HepG2 (cell line): ENCODE data around the gene KHK. TPM values are rescaled to one million over a fixed set of nuclear protein-coding genes. Genes with fewer than 3 reads are reported as not detected.

Experiments used
- ATAC-seq: fragments of 200-7000 bp; cut with Tn5 transposase; 3 replicates; pipeline ENCODE4 v1.9.1; 2020; ENCODE audit warnings: mild to moderate bottlenecking, moderate library complexity
- BruUV-seq: library from RNA; stranded (reverse); fragments of 400-500 nt; replicated peaks from 2 replicates; lab custom pipeline; 2021; lab: Mats Ljungman, UMichigan
- CTCF ChIA-PET: fragments of 300-600 bp; formaldehyde crosslinking; extraction: SDS; loops from one replicate; lab custom pipeline; 2021; ENCODE audit warnings: low total read pairs, inconsistent platforms, low intra/inter-chr PET ratio; lab: Yijun Ruan, JAX
- POLR2A ChIA-PET: fragments of 350-600 bp; sonication (Branson Sonifier 250); formaldehyde crosslinking; loops from one replicate; lab custom pipeline; 2020; ENCODE audit warnings: antibody characterized with exemption, inconsistent platforms; lab: Yijun Ruan, JAX
- DNase-seq: peaks from one replicate; pipeline ENCODE4 v3.0.0-alpha.2; 2015; ENCODE audit warnings: low spot score
- FAIRE-seq: peaks from 3 replicates; lab custom pipeline; 2011; peaks lifted over from hg19 to GRCh38; lab: Jason Lieb, UNC
- H2AFZ ChIP-seq: one replicate; pipeline ENCODE4 v1.6.1; 2011; ENCODE audit warnings: low read length, inconsistent platforms
- H3K27ac ChIP-seq: fragments of 300-600 bp; 3 replicates; pipeline ENCODE4 v1.8.0; 2011; ENCODE audit warnings: mixed run types, mild to moderate bottlenecking, mixed read lengths, low read length, inconsistent platforms; ENCODE audit not compliant: insufficient read depth; ENCODE audit errors: extremely low read length
- H3K27me3 ChIP-seq, 2 experiments: fragments of 200-600 bp in 1 of 2; 2 replicates in 1 of 2; 3 replicates in 1 of 2; pipeline versions ENCODE4 v1.6.0 to v1.8.0; 2011; ENCODE audit warnings: low read length in 2 of 2, mild to moderate bottlenecking in 2 of 2, moderate library complexity in 2 of 2, inconsistent platforms in 1 of 2; ENCODE audit not compliant: insufficient read depth in 2 of 2, control insufficient read depth in 1 of 2
- H3K36me3 ChIP-seq, 2 experiments: fragments of 200-600 bp in 1 of 2; replicated peaks in 1 of 2; 2 replicates in 1 of 2; 3 replicates in 1 of 2; pipeline versions ENCODE4 v1.5.1 to v1.8.0; 2011; ENCODE audit warnings: low read length in 2 of 2, inconsistent platforms in 1 of 2; ENCODE audit not compliant: insufficient read depth in 2 of 2, control insufficient read depth in 1 of 2
- H3K4me1 ChIP-seq: 2 replicates; pipeline ENCODE4 v1.5.1; 2012; ENCODE audit warnings: low read length, inconsistent platforms; ENCODE audit not compliant: insufficient read depth
- H3K4me2 ChIP-seq: 2 replicates; pipeline ENCODE4 v1.6.0; 2011; ENCODE audit warnings: low read depth, low read length, inconsistent platforms
- H3K4me3 ChIP-seq, 3 experiments: fragments of 200-600 bp in 1 of 3; sonication (generic), shearing (Covaris generic) in 1 of 3; replicated peaks in 1 of 3; 2 replicates each; pipeline ENCODE4 v1.5.1; 2011 to 2016; ENCODE audit warnings: low read length in 3 of 3, inconsistent platforms in 2 of 3, low read depth in 2 of 3, mild to moderate bottlenecking in 2 of 3, control low read depth in 1 of 3, mixed read lengths in 1 of 3; ENCODE audit not compliant: insufficient read depth in 1 of 3
- H3K79me2 ChIP-seq: one replicate; pipeline ENCODE4 v1.6.1; 2011; ENCODE audit warnings: low read length, inconsistent platforms; ENCODE audit not compliant: insufficient read depth
- H3K9ac ChIP-seq: 2 replicates; pipeline ENCODE4 v1.6.0; 2011; ENCODE audit warnings: mild to moderate bottlenecking, low read depth, low read length, inconsistent platforms; ENCODE audit not compliant: insufficient read depth
- H3K9me3 ChIP-seq: 2 replicates; pipeline ENCODE4 v1.5.1; 2012; ENCODE audit warnings: mild to moderate bottlenecking, low read length
- H4K20me1 ChIP-seq: 2 replicates; pipeline ENCODE4 v1.6.0; 2011; ENCODE audit warnings: inconsistent platforms, mild to moderate bottlenecking, low read length, moderate library complexity; ENCODE audit not compliant: insufficient read depth
- AHR ChIP-seq: IDR thresholded peaks from 2 replicates; pipeline ENCODE4 v1.6.1; 2018; ENCODE audit warnings: missing genetic modification reagents, missing compliant biosample characterization
- ELF1 ChIP-seq: sonication (generic); formaldehyde crosslinking; IDR thresholded peaks from 2 replicates; pipeline ENCODE4 v1.4.0; 2020; ENCODE audit warnings: missing genetic modification reagents
- IRF2 ChIP-seq: IDR thresholded peaks from 2 replicates; pipeline ENCODE4 v1.6.1; 2018; ENCODE audit warnings: missing genetic modification reagents, missing compliant biosample characterization
- JUNB ChIP-seq: sonication (generic); formaldehyde crosslinking; IDR thresholded peaks from 2 replicates; pipeline ENCODE4 v1.8.0; 2022; ENCODE audit warnings: missing genetic modification reagents, mild to moderate bottlenecking, borderline replicate concordance
- MTF1 ChIP-seq: sonication (generic); formaldehyde crosslinking; IDR thresholded peaks from 2 replicates; pipeline ENCODE4 v1.5.0; 2020; ENCODE audit warnings: missing genetic modification reagents
- NR3C1 ChIP-seq: sonication (generic); formaldehyde crosslinking; IDR thresholded peaks from 2 replicates; pipeline ENCODE4 v1.4.0; 2020; ENCODE audit warnings: missing genetic modification reagents
- POLR2A ChIP-seq, 2 experiments: IDR thresholded peaks; 2 replicates each; pipeline ENCODE4 v1.6.1; 2011; ENCODE audit warnings: low read depth in 2 of 2, low read length in 2 of 2, mild to moderate bottlenecking in 1 of 2, moderate library complexity in 1 of 2; ENCODE audit not compliant: insufficient read depth in 1 of 2
- POLR2AphosphoS5 ChIP-seq: IDR thresholded peaks from 2 replicates; pipeline ENCODE4 v1.6.1; 2012; ENCODE audit warnings: low read depth, low read length
- RELA ChIP-seq: sonication (generic); formaldehyde crosslinking; IDR thresholded peaks from 2 replicates; pipeline ENCODE4 v1.4.0; 2020; ENCODE audit warnings: missing genetic modification reagents
- SNAPC2 ChIP-seq: sonication (generic); formaldehyde crosslinking; IDR thresholded peaks from 2 replicates; pipeline ENCODE4 v1.8.1; 2022; ENCODE audit warnings: mild to moderate bottlenecking, missing genetic modification reagents
- SP1 ChIP-seq, 2 experiments: fragments of 450-650 bp in 1 of 2; sonication (generic) in 1 of 2; formaldehyde crosslinking in 1 of 2; IDR thresholded peaks; 2 replicates each; pipeline versions ENCODE4 v1.4.0 to v1.6.1; 2016 to 2020; ENCODE audit warnings: missing genetic modification reagents in 1 of 2
- WIZ ChIP-seq: sonication (generic); formaldehyde crosslinking; IDR thresholded peaks from 2 replicates; pipeline ENCODE4 v1.5.1; 2020; ENCODE audit warnings: mild to moderate bottlenecking, missing genetic modification reagents
- ZBTB33 ChIP-seq: sonication (generic); formaldehyde crosslinking; IDR thresholded peaks from 2 replicates; pipeline ENCODE4 v1.4.0; 2020; ENCODE audit warnings: missing genetic modification reagents
- ZFY ChIP-seq: sonication (generic); formaldehyde crosslinking; IDR thresholded peaks from 2 replicates; pipeline ENCODE4 v1.4.0; 2020; ENCODE audit warnings: missing genetic modification reagents
- ZNF10 ChIP-seq: sonication (generic); formaldehyde crosslinking; IDR thresholded peaks from 2 replicates; pipeline ENCODE4 v1.4.0; 2020; ENCODE audit warnings: mild to moderate bottlenecking, low read depth, missing genetic modification reagents, borderline replicate concordance
- ZNF136 ChIP-seq: sonication (generic); formaldehyde crosslinking; IDR thresholded peaks from 2 replicates; pipeline ENCODE4 v1.8.1; 2022; ENCODE audit warnings: low read depth, mild to moderate bottlenecking, moderate library complexity, missing genetic modification reagents
- ZNF251 ChIP-seq: sonication (generic); formaldehyde crosslinking; IDR thresholded peaks from 2 replicates; pipeline ENCODE4 v1.9.0; 2021; ENCODE audit warnings: mild to moderate bottlenecking, missing genetic modification reagents
- ZNF350 ChIP-seq: sonication (generic); formaldehyde crosslinking; IDR thresholded peaks from 2 replicates; pipeline ENCODE4 v1.4.0; 2020; ENCODE audit warnings: mild to moderate bottlenecking, low read depth, missing genetic modification reagents, borderline replicate concordance
- WGBS: methylation state at CpG from one replicate; pipeline ENCODE4 v1.1.6; 2017; ENCODE audit warnings: low lambda C conversion rate; 5-methylcytosine and 5-hydroxymethylcytosine counted together
- in situ Hi-C: cut with HindIII; loops from 2 replicates; pipeline ENCODE4 v1.10.0; 2017; ENCODE audit warnings: low pct_unique_long_range_greater_than_20kb; ENCODE audit not compliant: extremely low pct_ligation_motif_present
- intact Hi-C: fragments of 100-400 bp; cut with micrococcal nuclease; formaldehyde crosslinking; loops from one replicate; pipeline ENCODE4 v1.10.0; 2022; ENCODE audit not compliant: unreplicated experiment
- polyA plus RNA-seq, 8 experiments: library from polyadenylated mRNA; depleted of rRNA in 3 of 8; stranded (reverse) in 7 of 8; unstranded in 1 of 8; fragments of >200 nt; fragmentation: Illumina TruSeq in 4 of 8; extraction: Trizol in 4 of 8; gene quantifications; 2 replicates each; pipeline versions ENCODE4 v1.2.1 to v1.2.3, GENCODE V29; 2011 to 2016; ENCODE audit warnings: low read depth in 4 of 8, missing spikeins in 1 of 8, mixed read lengths in 1 of 8; ENCODE audit not compliant: insufficient read depth in 1 of 8
- total RNA-seq, 5 experiments: library from RNA; depleted of rRNA; stranded (reverse); fragments of >200 nt; fragmentation: Illumina TruSeq; extraction: Trizol; gene quantifications; 2 replicates each; pipeline ENCODE4 v1.2.3, GENCODE V29; 2016; ENCODE audit warnings: low read depth in 1 of 5
- TF ChIP-seq, protein P1 (sequence below): sonication (generic); formaldehyde crosslinking; IDR thresholded peaks from 2 replicates; pipeline ENCODE4 v1.4.0; 2020; ENCODE audit warnings: missing genetic modification reagents, borderline replicate concordance

Gene KHK
- total and polyA plus RNA-seq, 2 of the 13 experiments (the other 11 are each of a cell fraction or from before 2014, with no cell fraction given) = 40.9 to 99.2 TPM

DNA sequence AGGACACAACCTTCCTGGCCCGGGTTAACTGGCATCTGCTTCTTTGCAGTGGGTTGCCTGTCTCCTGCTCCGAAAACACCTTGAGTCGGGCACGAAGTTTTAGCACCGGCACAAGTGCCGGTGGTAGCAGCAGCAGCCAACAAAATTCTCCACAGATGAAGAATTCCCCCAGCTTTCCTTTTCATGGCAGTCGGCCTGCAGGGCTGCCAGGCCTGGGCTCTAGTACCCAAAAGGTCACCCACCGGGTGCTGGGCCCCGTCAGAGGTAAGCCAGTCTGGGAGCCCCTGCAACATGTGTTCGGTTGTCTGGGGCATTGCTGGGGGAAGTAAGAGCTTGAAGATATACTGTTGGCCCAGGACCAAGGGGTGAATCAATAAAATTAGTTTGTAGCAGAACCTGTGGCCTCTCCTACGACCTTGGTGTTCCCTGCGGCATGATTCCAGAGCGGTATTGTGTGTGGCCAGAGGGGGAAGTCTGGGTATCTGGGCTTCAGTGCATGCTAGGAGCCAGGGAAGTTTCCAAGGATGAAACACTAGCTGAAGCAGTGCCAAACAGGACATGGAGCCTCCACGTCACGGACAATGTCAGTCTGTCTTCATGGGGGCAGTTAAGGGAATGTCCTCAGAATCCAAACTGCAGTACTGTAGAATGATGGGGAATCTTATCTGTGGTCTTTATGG lies 27.3 kb upstream of the KHK start:
- no peak overlapping the region for H3K27ac ChIP-seq
- TF ChIP-seq POLR2A (IDR thresholded peaks at IDR 0.05; ENCODE audit: insufficient read depth in 1 of 2, low read depth in 2 of 2, low read length in 2 of 2) (peak in 1 of 2 experiments; percentile 18; a peak in 2 of 4 replicates), RELA (CRISPR knock-in tag) (no peak), ZNF10 (CRISPR knock-in tag) (no peak), JUNB (CRISPR knock-in tag) (no peak), ELF1 (CRISPR knock-in tag) (no peak), ZNF350 (no peak), AHR (CRISPR knock-in tag) (no peak), ZBTB33 (CRISPR knock-in tag) (peak; percentile 66; the same call in 1 of the 2 replicates), SNAPC2 (CRISPR knock-in tag) (no peak), IRF2 (CRISPR knock-in tag) (no peak), NR3C1 (CRISPR knock-in tag) (no peak), ZFY (CRISPR knock-in tag) (no peak), MTF1 (CRISPR knock-in tag) (no peak), SP1 (IDR thresholded peaks at IDR 0.05) (no peak), SP1 (CRISPR knock-in tag; IDR thresholded peaks at IDR 0.05) (no peak), WIZ (no peak), ZNF136 (CRISPR knock-in tag) (no peak), POLR2AphosphoS5 (peak; percentile 18; the same call in 1 of the 2 replicates), ZNF251 (CRISPR knock-in tag) (no peak)
- TF ChIP-seq, protein P1, sequence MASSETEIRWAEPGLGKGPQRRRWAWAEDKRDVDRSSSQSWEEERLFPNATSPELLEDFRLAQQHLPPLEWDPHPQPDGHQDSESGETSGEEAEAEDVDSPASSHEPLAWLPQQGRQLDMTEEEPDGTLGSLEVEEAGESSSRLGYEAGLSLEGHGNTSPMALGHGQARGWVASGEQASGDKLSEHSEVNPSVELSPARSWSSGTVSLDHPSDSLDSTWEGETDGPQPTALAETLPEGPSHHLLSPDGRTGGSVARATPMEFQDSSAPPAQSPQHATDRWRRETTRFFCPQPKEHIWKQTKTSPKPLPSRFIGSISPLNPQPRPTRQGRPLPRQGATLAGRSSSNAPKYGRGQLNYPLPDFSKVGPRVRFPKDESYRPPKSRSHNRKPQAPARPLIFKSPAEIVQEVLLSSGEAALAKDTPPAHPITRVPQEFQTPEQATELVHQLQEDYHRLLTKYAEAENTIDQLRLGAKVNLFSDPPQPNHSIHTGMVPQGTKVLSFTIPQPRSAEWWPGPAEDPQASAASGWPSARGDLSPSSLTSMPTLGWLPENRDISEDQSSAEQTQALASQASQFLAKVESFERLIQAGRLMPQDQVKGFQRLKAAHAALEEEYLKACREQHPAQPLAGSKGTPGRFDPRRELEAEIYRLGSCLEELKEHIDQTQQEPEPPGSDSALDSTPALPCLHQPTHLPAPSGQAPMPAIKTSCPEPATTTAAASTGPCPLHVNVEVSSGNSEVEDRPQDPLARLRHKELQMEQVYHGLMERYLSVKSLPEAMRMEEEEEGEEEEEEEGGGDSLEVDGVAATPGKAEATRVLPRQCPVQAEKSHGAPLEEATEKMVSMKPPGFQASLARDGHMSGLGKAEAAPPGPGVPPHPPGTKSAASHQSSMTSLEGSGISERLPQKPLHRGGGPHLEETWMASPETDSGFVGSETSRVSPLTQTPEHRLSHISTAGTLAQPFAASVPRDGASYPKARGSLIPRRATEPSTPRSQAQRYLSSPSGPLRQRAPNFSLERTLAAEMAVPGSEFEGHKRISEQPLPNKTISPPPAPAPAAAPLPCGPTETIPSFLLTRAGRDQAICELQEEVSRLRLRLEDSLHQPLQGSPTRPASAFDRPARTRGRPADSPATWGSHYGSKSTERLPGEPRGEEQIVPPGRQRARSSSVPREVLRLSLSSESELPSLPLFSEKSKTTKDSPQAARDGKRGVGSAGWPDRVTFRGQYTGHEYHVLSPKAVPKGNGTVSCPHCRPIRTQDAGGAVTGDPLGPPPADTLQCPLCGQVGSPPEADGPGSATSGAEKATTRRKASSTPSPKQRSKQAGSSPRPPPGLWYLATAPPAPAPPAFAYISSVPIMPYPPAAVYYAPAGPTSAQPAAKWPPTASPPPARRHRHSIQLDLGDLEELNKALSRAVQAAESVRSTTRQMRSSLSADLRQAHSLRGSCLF (CRISPR knock-in tag) = no peak

More for the DNA sequence above, 27.3 kb upstream of the KHK start:
- H3K36me3 ChIP-seq = peaks cover 15 to 49% of the 10 kb centered on the region in 2 experiments
- DNase-seq = no peak
- in situ Hi-C loops (no loop called here), intact Hi-C loops (no loop called here)
- H3K4me3 ChIP-seq = no peak overlapping the region
- H2AFZ ChIP-seq = no peak overlapping the region
- no peaks in the 10 kb centered on the region for H3K79me2 ChIP-seq
- CTCF ChIA-PET = no interaction called here
- no peaks in the 10 kb centered on the region for H3K27me3 ChIP-seq
- H3K4me2 ChIP-seq = no peak overlapping the region
- no peaks in the 10 kb centered on the region for H3K9me3 ChIP-seq
- WGBS = 89% methylated on average over 15 of the region's 15 CpGs
- no peaks in the 10 kb centered on the region for H3K4me1 ChIP-seq
- no peak for FAIRE-seq
- H3K9ac ChIP-seq = no peak overlapping the region
- BruUV-seq = no TSS peak
- peak; percentile 41 for ATAC-seq
- H4K20me1 ChIP-seq = peaks cover 2% of the 10 kb centered on the region; the same call in 1 of the 2 replicates
- POLR2A ChIA-PET = interaction anchor here (1.1 to 11.6 kb wide), 9 partner anchors 8 to 35 kb away, joined by 3 to 100 read pairs (median 7); partner anchors contain the start of genes AGBL5, EMILIN1 and OST4
